ENCODE measurements around the gene MRPL20.
"Not testable (repeated sequence)": the region's sequence is repeated elsewhere in the genome, so short reads cannot be mapped to it uniquely, and the experiment has no call there.

MRPL20 gene

DNA sequence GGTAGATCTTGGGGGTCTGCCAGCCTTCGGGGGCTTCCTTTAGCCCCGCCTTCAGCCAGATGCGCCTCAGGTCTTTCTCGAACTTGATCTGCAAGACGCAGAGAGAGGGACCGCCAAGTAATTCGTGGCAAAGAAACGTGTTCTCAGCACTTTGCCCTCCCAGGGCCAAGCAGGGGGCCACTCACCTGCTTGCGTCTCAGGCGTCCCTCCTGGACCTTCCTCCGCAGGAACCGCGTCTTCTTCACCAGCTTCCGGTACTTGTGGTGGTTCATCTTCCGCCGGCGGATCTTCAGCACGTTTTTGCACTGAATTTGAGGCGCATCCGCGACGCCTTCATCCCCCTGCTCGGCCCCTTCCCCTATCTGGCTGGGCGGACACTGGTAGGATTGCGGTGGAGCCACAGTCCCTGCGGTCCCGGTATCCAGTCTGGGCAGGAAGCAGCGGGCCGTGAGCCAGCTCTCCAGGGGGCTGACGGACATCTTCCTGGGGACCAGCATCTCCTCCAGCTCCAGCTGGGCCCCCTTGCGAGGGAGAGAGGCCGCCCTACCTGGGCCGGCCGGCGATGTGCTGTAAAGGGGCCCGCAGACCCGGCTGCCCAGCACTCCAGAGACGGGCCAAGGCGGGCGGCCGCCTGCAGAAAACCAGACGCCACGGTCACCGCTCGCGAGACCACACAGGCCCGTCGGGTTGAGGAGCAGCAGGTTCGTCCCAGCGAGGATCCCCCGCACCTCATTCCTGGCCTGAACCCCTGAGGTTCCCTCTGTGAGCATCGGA, 33.1 kb downstream of the MRPL20 start:
- H3K4me3 Mint-ChIP-seq: peak overlapping the region; percentile 89
- no peak overlapping the region for H3K27ac Mint-ChIP-seq
- no peaks in the 10 kb centered on the region for H3K36me3 Mint-ChIP-seq (ENCODE audit: low read depth)
- DNase-seq: no peak
- peaks cover 20% of the 10 kb centered on the region for H3K4me1 Mint-ChIP-seq
- TF ChIP-seq, protein P1, sequence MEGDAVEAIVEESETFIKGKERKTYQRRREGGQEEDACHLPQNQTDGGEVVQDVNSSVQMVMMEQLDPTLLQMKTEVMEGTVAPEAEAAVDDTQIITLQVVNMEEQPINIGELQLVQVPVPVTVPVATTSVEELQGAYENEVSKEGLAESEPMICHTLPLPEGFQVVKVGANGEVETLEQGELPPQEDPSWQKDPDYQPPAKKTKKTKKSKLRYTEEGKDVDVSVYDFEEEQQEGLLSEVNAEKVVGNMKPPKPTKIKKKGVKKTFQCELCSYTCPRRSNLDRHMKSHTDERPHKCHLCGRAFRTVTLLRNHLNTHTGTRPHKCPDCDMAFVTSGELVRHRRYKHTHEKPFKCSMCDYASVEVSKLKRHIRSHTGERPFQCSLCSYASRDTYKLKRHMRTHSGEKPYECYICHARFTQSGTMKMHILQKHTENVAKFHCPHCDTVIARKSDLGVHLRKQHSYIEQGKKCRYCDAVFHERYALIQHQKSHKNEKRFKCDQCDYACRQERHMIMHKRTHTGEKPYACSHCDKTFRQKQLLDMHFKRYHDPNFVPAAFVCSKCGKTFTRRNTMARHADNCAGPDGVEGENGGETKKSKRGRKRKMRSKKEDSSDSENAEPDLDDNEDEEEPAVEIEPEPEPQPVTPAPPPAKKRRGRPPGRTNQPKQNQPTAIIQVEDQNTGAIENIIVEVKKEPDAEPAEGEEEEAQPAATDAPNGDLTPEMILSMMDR (IDR thresholded peaks at IDR 0.05): no peak
- H3K9me3 Mint-ChIP-seq: no peaks in the 10 kb centered on the region
- H3K27me3 Mint-ChIP-seq (ENCODE audit: low read depth, poor library complexity): no peaks in the 10 kb centered on the region

GRCh38 chr1:1373051-1373814, 33.9 kb downstream of the MRPL20 start:
- Mint-ChIP-seq H3K4me3 (peak overlapping the region; percentile 89), H3K9me3 (no peaks in the 10 kb centered on the region), H3K36me3 (ENCODE audit: low read depth) (no peaks in the 10 kb centered on the region), H3K4me1 (peaks cover 20% of the 10 kb centered on the region), H3K27me3 (ENCODE audit: low read depth, poor library complexity) (no peaks in the 10 kb centered on the region), H3K27ac (no peak overlapping the region)
- no peak for DNase-seq
- TF ChIP-seq, protein P1 (IDR thresholded peaks at IDR 0.05): no peak

GRCh38 chr1:1371746-1372711, 35.1 kb downstream of the MRPL20 start:
- Mint-ChIP-seq H3K36me3 (ENCODE audit: low read depth) (no peaks in the 10 kb centered on the region), H3K27ac (no peak overlapping the region), H3K9me3 (no peaks in the 10 kb centered on the region), H3K27me3 (ENCODE audit: low read depth, poor library complexity) (no peaks in the 10 kb centered on the region), H3K4me1 (peaks cover 20% of the 10 kb centered on the region), H3K4me3 (peak overlapping the region; percentile 59)
- TF ChIP-seq, protein P1 (IDR thresholded peaks at IDR 0.05): peak; percentile 96
- peak; percentile 93 for DNase-seq

DNA sequence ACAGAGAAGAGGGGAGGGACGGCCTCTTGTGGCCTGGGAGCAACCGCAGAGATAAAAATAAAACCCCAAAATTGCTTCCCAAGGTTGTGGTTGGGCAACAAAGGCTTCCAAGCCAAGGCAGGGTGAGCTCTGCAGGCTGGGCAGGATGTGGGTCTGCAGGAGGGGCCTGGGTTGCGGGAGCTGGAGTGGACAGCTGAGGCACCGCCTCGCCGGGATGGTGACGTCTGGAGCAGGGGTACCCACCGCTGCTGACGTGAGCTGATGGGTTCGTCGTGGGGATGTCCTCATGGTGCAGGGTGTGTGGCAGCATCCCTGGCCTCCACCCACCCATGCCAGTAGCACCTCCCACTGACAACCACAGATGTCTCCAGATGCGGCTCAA, 35.7 kb downstream of the MRPL20 start:
- TF ChIP-seq, protein P1 (IDR thresholded peaks at IDR 0.05): no peak
- no peak for DNase-seq
- H3K4me3 Mint-ChIP-seq: no peak overlapping the region
- peaks cover 20% of the 10 kb centered on the region for H3K4me1 Mint-ChIP-seq
- no peaks in the 10 kb centered on the region for H3K9me3 Mint-ChIP-seq
- H3K36me3 Mint-ChIP-seq (ENCODE audit: low read depth): no peaks in the 10 kb centered on the region
- H3K27ac Mint-ChIP-seq: no peak overlapping the region
- no peaks in the 10 kb centered on the region for H3K27me3 Mint-ChIP-seq (ENCODE audit: low read depth, poor library complexity)

DNA sequence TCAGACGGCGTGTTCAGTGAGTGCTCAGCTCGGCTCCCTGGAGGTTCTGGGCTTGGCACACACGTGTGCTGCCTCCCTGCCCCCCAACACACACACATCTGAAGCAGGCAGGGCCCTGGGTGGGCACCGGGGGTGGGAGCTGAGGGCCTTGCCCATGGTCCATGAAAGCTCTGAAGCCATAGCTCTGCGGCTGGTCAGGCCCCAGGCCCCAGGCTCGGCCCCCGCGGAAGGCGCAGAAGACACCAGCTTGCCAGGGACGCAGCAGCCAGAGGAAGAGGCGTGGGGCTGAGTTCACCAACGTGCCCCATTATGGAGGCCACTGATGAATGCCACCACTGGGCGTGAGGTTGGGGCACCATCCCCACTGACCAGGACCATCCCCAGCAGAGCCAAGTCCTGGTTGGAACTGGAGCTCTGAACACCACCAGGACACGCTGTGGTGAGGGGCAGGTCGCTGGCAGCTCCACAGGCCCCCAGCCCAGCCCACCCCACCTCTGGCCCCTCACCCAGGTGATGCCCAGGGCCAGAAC, 36.3 kb downstream of the MRPL20 start:
- H3K27me3 Mint-ChIP-seq (ENCODE audit: low read depth, poor library complexity): no peaks in the 10 kb centered on the region
- H3K4me3 Mint-ChIP-seq: no peak overlapping the region
- H3K4me1 Mint-ChIP-seq: peaks cover 20% of the 10 kb centered on the region
- H3K27ac Mint-ChIP-seq: no peak overlapping the region
- H3K36me3 Mint-ChIP-seq (ENCODE audit: low read depth): no peaks in the 10 kb centered on the region
- no peaks in the 10 kb centered on the region for H3K9me3 Mint-ChIP-seq
- TF ChIP-seq, protein P1 (IDR thresholded peaks at IDR 0.05): no peak
- no peak for DNase-seq

DNA sequence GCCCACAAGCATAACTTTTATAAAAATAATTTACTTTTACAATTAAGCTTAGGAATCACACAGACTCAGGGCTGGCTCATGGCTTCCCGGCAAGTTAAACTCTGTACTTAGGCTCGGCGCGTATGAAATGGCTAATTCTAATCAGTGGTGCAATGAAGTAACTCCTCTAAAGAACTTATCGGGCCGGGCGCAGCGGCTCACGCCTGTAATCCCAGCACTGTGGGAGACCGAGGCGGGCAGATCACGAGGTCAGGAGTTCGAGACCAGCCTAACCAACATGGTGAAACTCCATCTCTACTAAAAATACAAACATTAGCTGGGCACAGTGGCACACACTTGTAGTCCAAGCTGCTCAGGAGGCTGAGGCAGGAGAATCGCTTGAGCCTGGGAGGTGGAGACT, 37.0 kb downstream of the MRPL20 start:
- not testable (repeated sequence) for H3K36me3 Mint-ChIP-seq (ENCODE audit: low read depth); H3K27me3 Mint-ChIP-seq (ENCODE audit: low read depth, poor library complexity); H3K4me3 Mint-ChIP-seq; DNase-seq; H3K9me3 Mint-ChIP-seq; H3K27ac Mint-ChIP-seq
- peaks cover 15% of the 10 kb centered on the region for H3K4me1 Mint-ChIP-seq

Data from nephron progenitor cell (in vitro differentiated cells).